ENCODE results near the gene UBD. TPM values are rescaled to one million over a fixed set of nuclear protein-coding genes. Genes with fewer than 3 reads are reported as not detected.

The UBD gene
- total RNA-seq, 1 donor from 2014 or later = 0.47 TPM

GRCh38 chr6:29506446-29507067 is 53.0 kb downstream of the UBD start:
- Mint-ChIP-seq H3K9me3 (no peaks in the 10 kb centered on the region), H3K27ac (no peak overlapping the region), H3K27me3 (ENCODE audit: low read depth) (peaks cover 55% of the 10 kb centered on the region), H3K36me3 (no peaks in the 10 kb centered on the region), H3K4me3 (no peak overlapping the region), H3K4me1 (no peaks in the 10 kb centered on the region)
- no peak for TF ChIP-seq CTCF (IDR thresholded peaks at IDR 0.05; ENCODE audit: unreplicated experiment)
- no peak for DNase-seq (ENCODE audit: low spot score in 2 of 2, unreplicated experiment in 2 of 2)

- Mint-ChIP-seq H3K27me3 (ENCODE audit: low read depth) (peaks cover 50% of the 10 kb centered on the region), H3K27ac (no peak overlapping the region), H3K4me3 (no peak overlapping the region), H3K9me3 (no peaks in the 10 kb centered on the region), H3K36me3 (no peaks in the 10 kb centered on the region), H3K4me1 (no peaks in the 10 kb centered on the region)
- TF ChIP-seq CTCF (IDR thresholded peaks at IDR 0.05; ENCODE audit: unreplicated experiment) = no peak
- no peak for DNase-seq (ENCODE audit: low spot score in 2 of 2, unreplicated experiment in 2 of 2)
Measured at GRCh38 chr6:29505808-29506207, 53.7 kb downstream of the UBD start.

Other genes starting within 250 kb of the UBD start
- not detected in 3 replicates for gene OR5V1, start 190.9 kb downstream of the UBD start, total RNA-seq
- gene OR12D3, start 184.4 kb downstream of the UBD start, total RNA-seq = not detected in 3 replicates
- gene OR12D2, start 164.1 kb downstream of the UBD start, total RNA-seq = not detected in 3 replicates
- gene OR12D1, start 144.8 kb downstream of the UBD start, total RNA-seq = not detected in 3 replicates
- gene OR10C1, start 120.4 kb downstream of the UBD start, total RNA-seq = not detected in 3 replicates
- gene OR11A1, start 102.7 kb downstream of the UBD start, total RNA-seq = not detected in 3 replicates
- not detected in 3 replicates for gene OR2H1, start 102.6 kb downstream of the UBD start, total RNA-seq
- not detected in 3 replicates for gene MAS1L, start 71.8 kb downstream of the UBD start, total RNA-seq
- not detected in 3 replicates for gene OR2H2, start 25.4 kb upstream of the UBD start, total RNA-seq
- 130 to 138 TPM (median 134 TPM) in 3 replicates for gene GABBR1, start 73.5 kb upstream of the UBD start, total RNA-seq
- gene MOG, start 97.4 kb upstream of the UBD start, total RNA-seq = 0.65 to 1.4 TPM (median 0.82 TPM) in 3 replicates
- 0.11 TPM in 2 of 3 replicates, not detected in the other for gene ZFP57, start 121.4 kb upstream of the UBD start, total RNA-seq
- 2.0 to 2.5 TPM (median 2.1 TPM) in 3 replicates for gene HLA-F, start 163.7 kb upstream of the UBD start, total RNA-seq